Measurements from ENCODE around the gene HM13. TPM values are rescaled to one million over a fixed set of nuclear protein-coding genes. Genes with fewer than 3 reads are reported as not detected.

HM13 gene
- total and polyA plus RNA-seq, 9 of the 15 experiments (the other 6 are each of a cell fraction or from before 2014, with no cell fraction given): 7.7 to 136 (median 74.5) TPM

DNA sequence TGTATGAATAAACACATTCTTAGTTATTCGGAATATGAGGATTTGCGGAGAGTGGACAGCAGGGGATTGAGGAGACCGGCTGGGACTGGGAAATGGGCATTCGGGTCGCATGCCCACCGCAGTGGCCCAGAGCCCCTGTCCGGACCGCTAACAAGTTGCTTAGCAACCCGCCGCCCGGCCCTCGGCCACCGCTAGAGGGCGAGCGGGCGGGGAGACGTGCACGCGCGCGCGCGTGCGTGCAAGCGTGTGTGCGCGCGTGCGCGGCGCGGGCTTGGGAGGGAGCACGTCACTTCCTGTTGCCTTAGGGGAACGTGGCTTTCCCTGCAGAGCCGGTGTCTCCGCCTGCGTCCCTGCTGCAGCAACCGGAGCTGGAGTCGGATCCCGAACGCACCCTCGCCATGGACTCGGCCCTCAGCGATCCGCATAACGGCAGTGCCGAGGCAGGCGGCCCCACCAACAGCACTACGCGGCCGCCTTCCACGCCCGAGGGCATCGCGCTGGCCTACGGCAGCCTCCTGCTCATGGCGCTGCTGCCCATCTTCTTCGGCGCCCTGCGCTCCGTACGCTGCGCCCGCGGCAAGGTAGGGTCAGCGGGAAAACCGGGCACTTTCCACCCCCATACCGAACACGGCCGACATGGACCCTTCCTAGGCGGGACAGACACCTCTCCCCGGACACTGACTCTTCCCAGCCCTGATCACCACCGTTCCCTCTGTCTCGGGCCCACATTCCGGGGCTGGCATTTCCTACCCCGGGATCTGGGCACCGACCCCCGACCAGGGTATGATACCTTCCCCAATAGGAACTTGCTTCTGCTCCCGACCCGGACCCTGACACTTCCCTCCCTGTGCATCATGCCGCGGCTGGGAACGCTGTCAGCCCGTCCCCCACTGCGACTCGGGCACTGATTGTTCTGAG lies at the start of gene HM13 (continued):
- TF ChIP-seq, protein P1, sequence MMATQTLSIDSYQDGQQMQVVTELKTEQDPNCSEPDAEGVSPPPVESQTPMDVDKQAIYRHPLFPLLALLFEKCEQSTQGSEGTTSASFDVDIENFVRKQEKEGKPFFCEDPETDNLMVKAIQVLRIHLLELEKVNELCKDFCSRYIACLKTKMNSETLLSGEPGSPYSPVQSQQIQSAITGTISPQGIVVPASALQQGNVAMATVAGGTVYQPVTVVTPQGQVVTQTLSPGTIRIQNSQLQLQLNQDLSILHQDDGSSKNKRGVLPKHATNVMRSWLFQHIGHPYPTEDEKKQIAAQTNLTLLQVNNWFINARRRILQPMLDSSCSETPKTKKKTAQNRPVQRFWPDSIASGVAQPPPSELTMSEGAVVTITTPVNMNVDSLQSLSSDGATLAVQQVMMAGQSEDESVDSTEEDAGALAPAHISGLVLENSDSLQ (IDR thresholded peaks at IDR 0.05): no peak
- TF ChIP-seq, protein P2, sequence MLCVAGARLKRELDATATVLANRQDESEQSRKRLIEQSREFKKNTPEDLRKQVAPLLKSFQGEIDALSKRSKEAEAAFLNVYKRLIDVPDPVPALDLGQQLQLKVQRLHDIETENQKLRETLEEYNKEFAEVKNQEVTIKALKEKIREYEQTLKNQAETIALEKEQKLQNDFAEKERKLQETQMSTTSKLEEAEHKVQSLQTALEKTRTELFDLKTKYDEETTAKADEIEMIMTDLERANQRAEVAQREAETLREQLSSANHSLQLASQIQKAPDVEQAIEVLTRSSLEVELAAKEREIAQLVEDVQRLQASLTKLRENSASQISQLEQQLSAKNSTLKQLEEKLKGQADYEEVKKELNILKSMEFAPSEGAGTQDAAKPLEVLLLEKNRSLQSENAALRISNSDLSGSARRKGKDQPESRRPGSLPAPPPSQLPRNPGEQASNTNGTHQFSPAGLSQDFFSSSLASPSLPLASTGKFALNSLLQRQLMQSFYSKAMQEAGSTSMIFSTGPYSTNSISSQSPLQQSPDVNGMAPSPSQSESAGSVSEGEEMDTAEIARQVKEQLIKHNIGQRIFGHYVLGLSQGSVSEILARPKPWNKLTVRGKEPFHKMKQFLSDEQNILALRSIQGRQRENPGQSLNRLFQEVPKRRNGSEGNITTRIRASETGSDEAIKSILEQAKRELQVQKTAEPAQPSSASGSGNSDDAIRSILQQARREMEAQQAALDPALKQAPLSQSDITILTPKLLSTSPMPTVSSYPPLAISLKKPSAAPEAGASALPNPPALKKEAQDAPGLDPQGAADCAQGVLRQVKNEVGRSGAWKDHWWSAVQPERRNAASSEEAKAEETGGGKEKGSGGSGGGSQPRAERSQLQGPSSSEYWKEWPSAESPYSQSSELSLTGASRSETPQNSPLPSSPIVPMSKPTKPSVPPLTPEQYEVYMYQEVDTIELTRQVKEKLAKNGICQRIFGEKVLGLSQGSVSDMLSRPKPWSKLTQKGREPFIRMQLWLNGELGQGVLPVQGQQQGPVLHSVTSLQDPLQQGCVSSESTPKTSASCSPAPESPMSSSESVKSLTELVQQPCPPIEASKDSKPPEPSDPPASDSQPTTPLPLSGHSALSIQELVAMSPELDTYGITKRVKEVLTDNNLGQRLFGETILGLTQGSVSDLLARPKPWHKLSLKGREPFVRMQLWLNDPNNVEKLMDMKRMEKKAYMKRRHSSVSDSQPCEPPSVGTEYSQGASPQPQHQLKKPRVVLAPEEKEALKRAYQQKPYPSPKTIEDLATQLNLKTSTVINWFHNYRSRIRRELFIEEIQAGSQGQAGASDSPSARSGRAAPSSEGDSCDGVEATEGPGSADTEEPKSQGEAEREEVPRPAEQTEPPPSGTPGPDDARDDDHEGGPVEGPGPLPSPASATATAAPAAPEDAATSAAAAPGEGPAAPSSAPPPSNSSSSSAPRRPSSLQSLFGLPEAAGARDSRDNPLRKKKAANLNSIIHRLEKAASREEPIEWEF (CRISPR knock-in tag; IDR thresholded peaks at IDR 0.05): peak; percentile 91; the same call in 1 of the 2 replicates
- TF ChIP-seq GTF2F1 (IDR thresholded peaks at IDR 0.05; ENCODE audit: low read depth, low read length) (peak; percentile 66; the same call in 1 of the 2 replicates), POLR2AphosphoS2 (IDR thresholded peaks at IDR 0.05; ENCODE audit: low read length) (peak; percentile 49; the same call in 1 of the 2 replicates), RB1 (IDR thresholded peaks at IDR 0.05; ENCODE audit: low read depth) (peak; percentile 95), HOXB6 (CRISPR knock-in tag; IDR thresholded peaks at IDR 0.05; ENCODE audit: borderline replicate concordance) (no peak), SREBF2 (CRISPR knock-in tag; IDR thresholded peaks at IDR 0.05) (no peak), FOXM1 (IDR thresholded peaks at IDR 0.05; ENCODE audit: low read depth) (no peak), FOXM1 (CRISPR knock-in tag; IDR thresholded peaks at IDR 0.05; ENCODE audit: low read depth) (no peak), PCBP2 (IDR thresholded peaks at IDR 0.05; ENCODE audit: low read depth, low read length, poor library complexity, severe bottlenecking) (no peak), HMG20A (CRISPR knock-in tag; conservative IDR thresholded peaks at IDR 0.05) (no peak)
- TF ChIP-seq, protein P3, sequence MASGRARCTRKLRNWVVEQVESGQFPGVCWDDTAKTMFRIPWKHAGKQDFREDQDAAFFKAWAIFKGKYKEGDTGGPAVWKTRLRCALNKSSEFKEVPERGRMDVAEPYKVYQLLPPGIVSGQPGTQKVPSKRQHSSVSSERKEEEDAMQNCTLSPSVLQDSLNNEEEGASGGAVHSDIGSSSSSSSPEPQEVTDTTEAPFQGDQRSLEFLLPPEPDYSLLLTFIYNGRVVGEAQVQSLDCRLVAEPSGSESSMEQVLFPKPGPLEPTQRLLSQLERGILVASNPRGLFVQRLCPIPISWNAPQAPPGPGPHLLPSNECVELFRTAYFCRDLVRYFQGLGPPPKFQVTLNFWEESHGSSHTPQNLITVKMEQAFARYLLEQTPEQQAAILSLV (tag; IDR thresholded peaks at IDR 0.05): no peak
- TF ChIP-seq, protein P4, sequence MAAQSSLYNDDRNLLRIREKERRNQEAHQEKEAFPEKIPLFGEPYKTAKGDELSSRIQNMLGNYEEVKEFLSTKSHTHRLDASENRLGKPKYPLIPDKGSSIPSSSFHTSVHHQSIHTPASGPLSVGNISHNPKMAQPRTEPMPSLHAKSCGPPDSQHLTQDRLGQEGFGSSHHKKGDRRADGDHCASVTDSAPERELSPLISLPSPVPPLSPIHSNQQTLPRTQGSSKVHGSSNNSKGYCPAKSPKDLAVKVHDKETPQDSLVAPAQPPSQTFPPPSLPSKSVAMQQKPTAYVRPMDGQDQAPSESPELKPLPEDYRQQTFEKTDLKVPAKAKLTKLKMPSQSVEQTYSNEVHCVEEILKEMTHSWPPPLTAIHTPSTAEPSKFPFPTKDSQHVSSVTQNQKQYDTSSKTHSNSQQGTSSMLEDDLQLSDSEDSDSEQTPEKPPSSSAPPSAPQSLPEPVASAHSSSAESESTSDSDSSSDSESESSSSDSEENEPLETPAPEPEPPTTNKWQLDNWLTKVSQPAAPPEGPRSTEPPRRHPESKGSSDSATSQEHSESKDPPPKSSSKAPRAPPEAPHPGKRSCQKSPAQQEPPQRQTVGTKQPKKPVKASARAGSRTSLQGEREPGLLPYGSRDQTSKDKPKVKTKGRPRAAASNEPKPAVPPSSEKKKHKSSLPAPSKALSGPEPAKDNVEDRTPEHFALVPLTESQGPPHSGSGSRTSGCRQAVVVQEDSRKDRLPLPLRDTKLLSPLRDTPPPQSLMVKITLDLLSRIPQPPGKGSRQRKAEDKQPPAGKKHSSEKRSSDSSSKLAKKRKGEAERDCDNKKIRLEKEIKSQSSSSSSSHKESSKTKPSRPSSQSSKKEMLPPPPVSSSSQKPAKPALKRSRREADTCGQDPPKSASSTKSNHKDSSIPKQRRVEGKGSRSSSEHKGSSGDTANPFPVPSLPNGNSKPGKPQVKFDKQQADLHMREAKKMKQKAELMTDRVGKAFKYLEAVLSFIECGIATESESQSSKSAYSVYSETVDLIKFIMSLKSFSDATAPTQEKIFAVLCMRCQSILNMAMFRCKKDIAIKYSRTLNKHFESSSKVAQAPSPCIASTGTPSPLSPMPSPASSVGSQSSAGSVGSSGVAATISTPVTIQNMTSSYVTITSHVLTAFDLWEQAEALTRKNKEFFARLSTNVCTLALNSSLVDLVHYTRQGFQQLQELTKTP (IDR thresholded peaks at IDR 0.05; ENCODE audit: low read depth in 1 of 2, partially characterized antibody in 2 of 2): no peak
